Transverse colon (tissue), 4 donors: ENCODE measurements around the gene ZC3H12C.

ENCODE experiments used
- CTCF ChIP-seq, 5 experiments: fragments of 200-600 bp in 3 of 5; fragments of 450-650 bp in 2 of 5; sonication (generic) in 3 of 5; IDR thresholded peaks; 1 replicate in 2 of 5; 2 replicates in 3 of 5; pipeline ENCODE4 v1.5.1; 2016 to 2017; ENCODE audit warnings: antibody characterized with exemption in 5 of 5, inconsistent platforms in 3 of 5, mild to moderate bottlenecking in 2 of 5, moderate library complexity in 1 of 5
- POLR2A ChIP-seq: fragments of 450-650 bp; IDR thresholded peaks from one replicate; pipeline ENCODE4 v1.6.1; 2016; ENCODE audit warnings: antibody characterized with exemption, mild to moderate bottlenecking, moderate library complexity
- POLR2AphosphoS5 ChIP-seq, 3 donors: sonication (generic); formaldehyde crosslinking; IDR thresholded peaks; one replicate each; pipeline ENCODE4 v1.6.1; 2016; ENCODE audit warnings: antibody characterized with exemption in 3 of 3

DNA sequence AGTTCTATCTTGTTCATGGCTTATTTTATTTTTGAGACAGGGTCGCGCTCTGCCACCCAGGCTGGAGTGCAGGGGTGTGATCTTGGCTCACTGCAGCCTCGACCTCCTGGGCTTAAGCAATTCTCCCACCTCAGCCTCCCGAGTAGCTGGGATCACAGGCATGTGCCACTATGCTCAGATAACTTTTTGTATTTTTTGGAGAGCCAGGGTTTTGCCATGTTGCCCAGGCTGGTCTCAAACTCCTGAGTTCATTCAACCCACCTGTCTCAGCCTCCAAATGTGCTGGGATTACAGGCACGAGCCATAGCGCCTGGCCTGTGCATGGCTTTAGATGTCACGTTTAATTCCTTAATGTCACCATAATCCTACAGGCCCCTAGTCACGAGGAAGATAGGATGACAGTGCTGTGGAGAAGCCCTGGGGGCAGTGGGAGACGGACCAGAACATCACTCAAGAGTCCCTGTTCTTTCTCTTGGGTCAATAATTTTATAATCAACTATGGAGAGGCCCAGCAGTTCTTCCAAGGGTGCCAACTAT, 103.8 kb downstream of the ZC3H12C start:
- TF ChIP-seq CTCF (IDR thresholded peaks at IDR 0.05) (no peak), POLR2A (no peak), POLR2AphosphoS5 (IDR thresholded peaks at IDR 0.05) (no peak)
